Stimulated activated memory B cell treated with anti-CD40 and anti-IgM and Interleukin-4, amounts not matched to agents 10 μg/mL and 1 μg/mL and 100 μg/mL, for 72 hours (primary cell): Measurements from ENCODE around the gene ITGB7.

Source experiments
- ATAC-seq: fragments of 150-1000 bp; cut with Tn5 transposase; 2 replicates; pipeline ENCODE4 v1.10.0; 2021
- H3K27ac Mint-ChIP-seq: one replicate; pipeline ENCODE4 v1.8.0; 2022; ENCODE audit warnings: mild to moderate bottlenecking, mixed read lengths
- H3K27me3 Mint-ChIP-seq: one replicate; pipeline ENCODE4 v1.8.0; 2022; ENCODE audit warnings: mixed read lengths
- H3K36me3 Mint-ChIP-seq: one replicate; pipeline ENCODE4 v1.8.0; 2022; ENCODE audit warnings: mixed read lengths
- H3K4me1 Mint-ChIP-seq: one replicate; pipeline ENCODE4 v1.8.0; 2022; ENCODE audit warnings: mixed read lengths
- H3K4me3 Mint-ChIP-seq: one replicate; pipeline ENCODE4 v1.8.0; 2022; ENCODE audit warnings: mild to moderate bottlenecking, moderate library complexity, mixed read lengths
- H3K9me3 Mint-ChIP-seq: one replicate; pipeline ENCODE4 v1.8.0; 2022; ENCODE audit warnings: mixed read lengths

ITGB7 gene

DNA sequence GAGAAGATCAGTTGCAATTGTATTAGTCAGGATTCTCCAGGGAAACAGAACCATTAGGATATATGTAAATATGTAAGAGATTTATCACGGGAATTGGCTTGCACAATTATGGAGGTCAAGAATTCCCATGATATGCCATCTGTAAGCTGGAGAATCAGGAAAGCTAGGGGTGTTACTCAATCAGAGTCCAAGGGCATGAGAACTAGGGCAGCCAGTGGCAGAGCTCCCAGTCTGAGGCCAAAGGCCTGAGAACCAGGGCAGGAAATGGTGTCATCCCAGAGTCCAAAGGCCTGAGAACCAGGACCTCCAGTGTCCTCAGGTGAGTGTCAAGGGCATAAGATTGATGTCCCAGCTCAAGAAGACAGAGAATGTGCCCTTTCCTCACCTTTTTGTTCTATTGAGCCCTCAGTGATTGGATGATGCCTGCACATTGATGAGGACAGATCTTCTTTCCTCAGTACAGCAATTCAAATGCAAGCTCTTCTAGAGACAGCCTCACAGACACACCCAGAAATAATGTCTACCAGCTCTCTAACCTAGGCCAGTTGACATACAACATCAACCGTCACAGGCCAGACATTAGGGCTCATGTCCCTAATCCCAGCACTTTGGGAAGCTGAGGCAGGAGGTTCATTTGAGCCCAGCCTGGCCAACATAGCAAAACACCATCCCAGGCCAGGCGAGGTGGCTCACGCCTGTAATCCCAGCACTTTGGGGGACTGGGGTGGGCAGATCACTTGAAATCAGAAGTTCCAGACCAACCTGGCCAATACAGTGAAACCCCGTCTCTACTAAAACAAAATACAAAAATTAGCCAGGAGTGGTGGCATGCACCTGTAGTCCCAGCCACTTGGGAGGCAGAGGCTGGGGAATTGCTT is 61.4 kb downstream of the ITGB7 start:
- no peaks in the 10 kb centered on the region for H3K36me3 Mint-ChIP-seq
- H3K4me3 Mint-ChIP-seq = no peak overlapping the region
- no peaks in the 10 kb centered on the region for H3K4me1 Mint-ChIP-seq
- no peaks in the 10 kb centered on the region for H3K27me3 Mint-ChIP-seq
- no peaks in the 10 kb centered on the region for H3K9me3 Mint-ChIP-seq
- ATAC-seq = no peak
- H3K27ac Mint-ChIP-seq = no peak overlapping the region

DNA sequence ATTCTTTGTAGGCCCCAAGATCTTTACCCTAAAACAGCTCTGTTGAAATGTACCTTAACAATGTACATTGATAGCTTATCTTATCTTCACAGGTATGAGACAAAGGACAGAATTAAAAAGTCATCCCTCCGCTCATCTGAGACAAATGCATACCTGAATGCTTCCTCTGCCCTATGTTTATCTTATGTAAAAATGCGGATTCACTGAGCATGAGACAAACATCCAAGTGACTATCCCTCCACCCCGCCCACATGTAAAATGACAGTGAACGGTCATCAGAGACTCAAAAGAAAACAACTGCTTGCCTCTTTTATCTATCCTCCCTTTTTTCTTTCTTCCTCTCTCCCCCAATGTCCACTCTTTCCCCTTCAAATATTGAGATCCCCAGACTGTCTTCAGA is 63.7 kb downstream of the ITGB7 start:
- Mint-ChIP-seq H3K4me1 (no peaks in the 10 kb centered on the region), H3K36me3 (no peaks in the 10 kb centered on the region), H3K9me3 (no peaks in the 10 kb centered on the region), H3K27me3 (peaks cover 10% of the 10 kb centered on the region), H3K4me3 (no peak overlapping the region), H3K27ac (no peak overlapping the region)
- ATAC-seq = no peak
